Cardiac septum (tissue), 1 donor: ENCODE measurements around the gene NMUR2. TPM values are rescaled to one million over a fixed set of nuclear protein-coding genes. Genes with fewer than 3 reads are reported as not detected.

Experiments used
- DNase-seq: peaks from one replicate; pipeline ENCODE4 v3.0.0-alpha.2; 2020; ENCODE audit warnings: low spot score
- intact Hi-C: fragments of 100-400 bp; cut with DNase I; formaldehyde crosslinking; loops from one replicate; pipeline ENCODE4 v1.14.0; 2022
- long read RNA-seq: library from polyadenylated mRNA; unstranded; transcript quantifications from one replicate; pipeline ENCODE4 v2.0.0, GENCODE V29; 2021
- total RNA-seq: library from RNA; stranded (reverse); fragmentation: NEBNext Ultra II Directional; extraction: Animal tissue kit (Norgen Biotek cat#: 25700); gene quantifications from one replicate; pipeline ENCODE4 v1.2.1, GENCODE V29; 2021
- donor health status: DM: no; HTN: no; CAD: no.

The NMUR2 gene
- total RNA-seq: not detected
- long read RNA-seq: 0 reads

GRCh38 chr5:152405145-152405544, at the start of gene NMUR2:
Gene NMUR2, minus strand, starts transcription at chr5:152405279. Its CDS starts 166 bp downstream, at chr5:152405113.
- intact Hi-C loops: no loop called here
- DNase-seq: no peak

DNA sequence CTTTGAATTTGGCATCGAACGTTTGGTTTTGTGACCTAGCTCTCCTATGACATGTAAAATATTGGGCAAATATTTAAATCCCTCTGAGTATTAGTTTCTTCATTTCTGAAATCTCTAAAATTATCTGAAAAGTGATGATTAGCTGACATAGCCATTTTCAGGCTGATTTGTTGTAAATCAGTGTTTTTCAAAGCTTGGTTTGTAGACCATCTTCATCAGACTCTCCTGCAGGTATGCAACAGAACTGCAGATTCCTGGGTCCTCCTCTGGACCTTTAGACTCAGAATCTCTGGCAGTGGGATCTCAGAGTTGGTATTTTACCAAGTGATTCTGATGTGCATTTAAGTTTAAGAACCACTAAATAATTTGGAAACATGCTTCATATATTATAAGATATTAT, 38.9 kb upstream of the NMUR2 start:
- intact Hi-C loops: no loop called here
- DNase-seq: no peak

DNA sequence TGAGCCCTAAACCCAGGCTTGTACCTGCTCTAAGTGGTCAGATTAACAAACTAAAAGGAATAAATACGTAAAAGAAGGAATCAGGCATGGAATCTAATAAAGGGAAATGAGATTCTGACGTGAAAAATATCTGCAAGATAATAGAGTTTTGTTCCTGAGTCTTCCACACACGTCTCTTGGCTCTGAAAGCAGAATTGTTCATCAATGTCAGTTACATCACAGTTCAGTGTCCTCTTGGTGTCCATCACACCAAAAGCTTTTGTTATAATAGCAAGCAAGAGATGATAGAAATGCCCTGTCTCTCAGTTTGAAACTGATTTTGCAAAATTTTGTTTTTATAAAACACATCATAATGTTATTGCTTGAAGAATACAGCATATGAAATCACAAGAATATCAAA, 34.7 kb upstream of the NMUR2 start:
- DNase-seq: no peak
- intact Hi-C loops: no loop called here

DNA sequence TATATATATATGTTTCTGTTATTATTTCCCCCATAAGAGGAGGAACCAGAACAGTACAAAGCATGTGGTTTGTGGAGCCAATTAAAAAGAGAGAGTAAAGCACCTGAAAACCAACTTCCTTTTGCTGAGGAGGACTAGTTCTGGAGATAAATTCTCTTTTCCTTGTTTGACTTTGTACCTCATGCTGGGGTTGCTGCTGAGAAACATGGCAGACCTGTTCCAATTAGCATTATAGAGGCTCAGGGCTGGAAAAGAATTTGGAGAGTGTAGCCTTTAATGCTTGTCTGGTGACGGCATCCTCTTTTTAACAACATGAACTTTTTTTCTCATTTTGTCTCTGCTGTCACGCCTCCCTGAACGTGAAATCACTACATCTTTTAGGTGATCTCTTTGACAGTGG, 32.8 kb upstream of the NMUR2 start:
- no peak for DNase-seq
- intact Hi-C loops: no loop called here

GRCh38 chr5:152427721-152428120, 22.6 kb upstream of the NMUR2 start:
- no peak for DNase-seq
- intact Hi-C loops: no loop called here

DNA sequence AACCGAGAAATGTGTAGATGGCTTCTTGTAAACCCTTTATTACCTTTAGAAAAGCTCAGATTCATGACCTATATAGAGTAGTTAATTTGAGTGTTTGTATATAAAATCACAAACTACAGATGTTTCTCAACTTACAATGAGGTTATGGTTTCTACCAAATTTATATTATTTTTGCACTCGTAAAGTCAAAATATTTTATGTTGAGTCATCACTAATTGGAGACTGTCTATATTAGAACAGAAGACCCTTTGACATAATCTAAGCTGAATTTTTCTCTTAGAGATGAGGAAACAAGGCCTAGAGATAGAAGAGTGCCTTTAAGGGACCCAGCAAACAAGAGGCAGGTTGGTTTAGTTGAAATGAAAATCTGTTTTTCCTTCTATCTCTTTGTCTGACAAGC, 20.0 kb upstream of the NMUR2 start:
- intact Hi-C loops: no loop called here
- no peak for DNase-seq

GRCh38 chr5:152424501-152424900, 19.4 kb upstream of the NMUR2 start:
- DNase-seq: no peak
- intact Hi-C loops: no loop called here

GRCh38 chr5:152422081-152422480, 17.0 kb upstream of the NMUR2 start:
- DNase-seq: no peak
- intact Hi-C loops: no loop called here

DNA sequence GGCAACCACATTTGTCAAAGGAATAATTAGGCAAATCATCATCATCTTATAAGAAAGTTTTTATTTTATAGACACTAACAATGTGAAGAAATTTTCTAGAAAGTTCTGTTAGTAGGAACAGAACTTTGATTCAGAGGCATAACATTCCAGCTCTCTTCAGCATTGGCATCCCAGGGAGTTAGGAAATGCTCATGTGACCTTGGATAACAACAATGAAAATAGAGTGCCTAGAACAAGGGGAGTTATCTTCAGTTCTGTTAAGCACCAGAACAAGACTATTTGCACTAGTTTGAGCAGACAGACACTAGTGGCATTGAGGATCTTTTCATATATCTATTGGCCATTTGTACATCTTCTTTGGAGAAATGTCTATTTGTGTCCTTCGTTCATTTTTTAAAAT, 7.0 kb upstream of the NMUR2 start:
- intact Hi-C loops: no loop called here

GRCh38 chr5:152406082-152406481, 1.0 kb upstream of the NMUR2 start:
- intact Hi-C loops: no loop called here

More for the DNA sequence above, 7.0 kb upstream of the NMUR2 start:
- no peak for DNase-seq

GRCh38 chr5:152404494-152404893, 585 bp downstream of the NMUR2 start:
- intact Hi-C loops: no loop called here
- no peak for DNase-seq

More at GRCh38 chr5:152406082-152406481, 1.0 kb upstream of the NMUR2 start:
- no peak for DNase-seq

- no peak for DNase-seq
- intact Hi-C loops: no loop called here
Observed at GRCh38 chr5:152403046-152403445, 2.0 kb downstream of the NMUR2 start.

DNA sequence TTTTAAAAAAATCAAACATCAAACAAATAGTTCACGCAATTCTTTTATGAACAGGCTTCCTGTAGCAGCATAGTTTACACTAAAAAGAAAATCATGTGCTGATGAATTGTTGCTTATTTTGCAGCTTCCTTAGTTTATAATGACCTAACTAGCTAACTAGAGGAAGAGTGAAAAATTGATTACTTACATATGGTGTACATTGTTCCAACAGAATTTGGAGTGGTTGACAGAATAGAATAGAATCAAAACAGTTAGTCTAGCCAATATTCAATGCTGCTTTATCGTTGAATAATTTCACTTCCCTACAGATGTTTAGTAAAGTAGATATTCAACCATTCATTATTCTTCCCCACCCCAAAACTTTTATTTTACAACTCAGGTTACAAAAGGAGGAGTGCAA, 4.2 kb downstream of the NMUR2 start:
- intact Hi-C loops: no loop called here
- no peak for DNase-seq

GRCh38 chr5:152397581-152397980, 7.5 kb downstream of the NMUR2 start:
- no peak for DNase-seq
- intact Hi-C loops: no loop called here

DNA sequence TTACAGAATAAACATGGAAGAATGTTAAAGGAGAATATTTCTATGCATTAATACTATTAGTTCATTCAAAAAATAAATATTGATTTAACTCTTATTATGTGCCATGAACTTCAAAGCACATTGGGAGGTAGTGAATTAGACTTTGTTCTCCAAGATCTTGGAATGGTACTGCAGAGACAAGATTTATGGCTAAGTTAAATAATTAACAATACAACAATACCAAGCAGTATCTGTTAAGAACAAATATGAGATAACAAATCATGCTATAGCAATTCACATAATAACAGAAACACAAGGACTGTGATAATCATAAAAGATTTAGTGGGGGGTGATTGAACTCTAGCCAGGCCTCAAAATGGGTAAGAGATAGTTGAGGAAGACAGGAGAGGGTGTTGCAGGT, 11.6 kb downstream of the NMUR2 start:
- intact Hi-C loops: no loop called here
- no peak for DNase-seq

GRCh38 chr5:152389208-152389849, 15.8 kb downstream of the NMUR2 start:
- no peak for DNase-seq
- intact Hi-C loops: no loop called here

GRCh38 chr5:152388610-152389009, 16.5 kb downstream of the NMUR2 start:
- no peak for DNase-seq
- intact Hi-C loops: no loop called here

- DNase-seq: no peak
- intact Hi-C loops: no loop called here
Observed at GRCh38 chr5:152380415-152381123, 24.5 kb downstream of the NMUR2 start.

DNA sequence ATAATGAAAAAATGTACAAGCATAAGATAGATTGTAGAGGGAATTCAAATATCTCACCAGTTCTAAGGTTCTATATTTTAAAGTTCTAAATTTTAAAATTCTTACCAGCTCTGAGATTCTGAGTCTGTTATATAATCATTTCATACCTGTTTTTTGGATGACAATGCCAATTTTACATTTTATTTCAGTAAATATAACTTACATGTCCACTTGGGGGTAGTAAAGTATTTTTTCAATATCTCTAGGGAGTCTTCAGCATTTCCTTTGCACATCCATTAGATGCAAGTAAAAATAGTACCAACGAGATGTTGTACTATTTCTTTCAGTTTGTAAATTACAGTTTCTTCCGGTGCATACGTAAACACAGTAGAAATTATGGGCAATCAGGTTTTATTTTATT, 25.7 kb downstream of the NMUR2 start:
- DNase-seq: no peak
- intact Hi-C loops: loop anchor here (10.0 kb wide), 1 partner anchor 125 kb away; no protein-coding TSS in a partner anchor

DNA sequence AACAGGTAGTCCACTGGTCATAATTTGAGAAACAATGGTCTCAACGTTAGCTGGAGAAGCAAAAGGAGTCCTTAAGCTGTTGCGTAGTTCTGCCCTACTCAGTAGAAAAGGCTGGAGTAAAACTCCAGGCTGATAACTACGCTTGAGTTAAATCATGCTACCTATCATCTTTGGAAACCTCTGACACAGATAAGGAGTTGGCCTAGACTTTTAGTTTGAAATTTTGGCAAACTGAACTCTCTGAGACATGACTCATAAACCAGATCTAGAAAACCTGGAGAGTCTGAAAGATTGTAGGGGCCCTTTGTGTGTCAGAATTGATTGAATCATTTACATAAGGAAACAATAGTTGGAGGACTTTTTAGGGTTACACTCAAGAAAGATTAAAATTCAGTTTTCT, 26.3 kb downstream of the NMUR2 start:
- DNase-seq: no peak
- intact Hi-C loops: loop anchor here (10.0 kb wide), 1 partner anchor 126 kb away; no protein-coding TSS in a partner anchor

GRCh38 chr5:152376886-152377285, 28.2 kb downstream of the NMUR2 start:
- intact Hi-C loops: loop anchor here (10.0 kb wide), 1 partner anchor 128 kb away; no protein-coding TSS in a partner anchor

More at GRCh38 chr5:152376886-152377285, 28.2 kb downstream of the NMUR2 start:
- no peak for DNase-seq
